PC-9 (cell line): ENCODE data around the gene LRWD1.
"Not testable (repeated sequence)": the region's sequence is repeated elsewhere in the genome, so short reads cannot be mapped to it uniquely, and the experiment has no call there.

ENCODE experiments used
- CTCF ChIP-seq: fragments of 200-600 bp; sonication (generic); conservative IDR thresholded peaks from 2 replicates; pipeline ENCODE4 v1.6.1; 2017; ENCODE audit warnings: mixed run types, antibody characterized with exemption, mild to moderate bottlenecking, moderate library complexity
- EZH2 ChIP-seq: fragments of 200-600 bp; sonication (generic); IDR thresholded peaks from 2 replicates; pipeline ENCODE4 v1.8.0; 2017; ENCODE audit warnings: antibody characterized with exemption, low read depth

- TF ChIP-seq EZH2, CTCF: not testable (repeated sequence)
Measured at GRCh38 chr7:102511860-102512522, 47.2 kb downstream of the LRWD1 start.
